Measurements from ENCODE around the gene IPMK.
"Not testable (repeated sequence)": the region's sequence is repeated elsewhere in the genome, so short reads cannot be mapped to it uniquely, and the experiment has no call there.

The IPMK gene

GRCh38 chr10:58157076-58157766, 110.5 kb downstream of the IPMK start:
- H3K4me3 ChIP-seq (ENCODE audit: low read depth, low read length), result no peak overlapping the region
- TF ChIP-seq CTCF (IDR thresholded peaks at IDR 0.05; ENCODE audit: borderline replicate concordance, insufficient read depth, low read depth, low read length), result no peak

GRCh38 chr10:58155941-58156340, 111.8 kb downstream of the IPMK start:
- not testable (repeated sequence) for H3K4me3 ChIP-seq (ENCODE audit: low read depth, low read length)

- no peak for TF ChIP-seq CTCF (IDR thresholded peaks at IDR 0.05; ENCODE audit: borderline replicate concordance, insufficient read depth, low read depth, low read length)
- no peak overlapping the region for H3K4me3 ChIP-seq (ENCODE audit: low read depth, low read length)
Measured at GRCh38 chr10:58153751-58154150, 113.9 kb downstream of the IPMK start.

DNA sequence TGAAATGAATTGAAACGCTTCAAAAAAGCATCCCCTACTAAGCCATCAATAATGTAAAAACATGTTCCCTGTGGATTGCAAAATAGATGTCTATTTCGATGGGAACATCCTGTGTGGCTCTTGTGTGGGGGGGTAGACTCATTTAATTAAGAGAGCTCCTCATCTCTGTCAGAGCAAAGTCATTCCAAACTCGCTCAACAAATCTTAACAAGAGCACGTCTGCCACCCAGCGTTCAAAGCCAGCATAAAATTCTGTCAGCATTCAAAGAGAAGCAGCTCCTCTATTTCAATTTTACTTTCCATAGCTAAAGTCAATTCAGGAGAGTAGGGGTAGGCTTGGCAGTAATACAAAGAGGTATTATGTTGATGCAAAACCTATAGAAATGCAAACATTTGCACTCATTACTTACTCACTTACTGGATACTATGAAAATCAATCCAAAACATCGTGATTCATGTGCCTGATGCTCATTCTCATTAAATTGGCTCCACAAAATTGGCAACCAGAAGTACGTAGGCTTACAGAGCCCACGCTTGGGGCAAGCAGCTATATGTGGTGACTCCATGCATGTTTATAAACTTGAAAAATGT, 114.9 kb downstream of the IPMK start:
- no peak overlapping the region for H3K4me3 ChIP-seq (ENCODE audit: low read depth, low read length)
- peak; percentile 51; the same call in 1 of the 2 replicates for TF ChIP-seq CTCF (IDR thresholded peaks at IDR 0.05; ENCODE audit: borderline replicate concordance, insufficient read depth, low read depth, low read length)

DNA sequence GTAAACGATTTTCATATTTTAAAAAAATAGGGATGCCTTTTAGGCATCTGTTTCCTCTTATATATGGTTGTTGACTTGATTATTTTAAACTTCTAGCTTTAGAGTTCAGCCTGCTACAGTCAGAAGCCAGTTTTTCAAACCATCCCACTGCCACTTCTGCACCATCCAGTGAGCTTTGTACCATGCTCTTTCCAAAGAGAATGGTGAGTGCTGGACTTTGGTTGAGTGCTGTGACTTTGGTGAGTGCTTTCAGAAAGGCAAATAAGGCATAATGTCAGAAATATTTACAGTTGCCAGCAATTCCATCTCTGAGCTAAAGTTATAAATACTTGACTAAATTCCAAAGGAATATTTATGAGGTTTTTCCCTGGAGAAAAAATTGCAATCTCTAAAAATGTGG, 117.4 kb downstream of the IPMK start:
- TF ChIP-seq CTCF (IDR thresholded peaks at IDR 0.05; ENCODE audit: borderline replicate concordance, insufficient read depth, low read depth, low read length), result no peak
- H3K4me3 ChIP-seq (ENCODE audit: low read depth, low read length), result no peak overlapping the region

- no peak for TF ChIP-seq CTCF (IDR thresholded peaks at IDR 0.05; ENCODE audit: borderline replicate concordance, insufficient read depth, low read depth, low read length)
- H3K4me3 ChIP-seq (ENCODE audit: low read depth, low read length), result no peak overlapping the region
Measured at GRCh38 chr10:58143944-58144343, 123.8 kb downstream of the IPMK start.

Measured in GM12875 (cell line).